GM12872 (cell line): ENCODE measurements around the gene PTCD3.
A peak's percentile ranks its signal among the peaks of the same experiment; 100 is the strongest.

Experiments
- TF ChIP-seq, protein P1 (sequence below): IDR thresholded peaks from 3 replicates; pipeline ENCODE4 v1.5.1; 2011; ENCODE audit warnings: low read depth, mild to moderate bottlenecking, low read length, moderate library complexity; ENCODE audit not compliant: insufficient read depth

PTCD3 gene

GRCh38 chr2:86087936-86088850 is 17.8 kb upstream of the PTCD3 start:
- TF ChIP-seq, protein P1, sequence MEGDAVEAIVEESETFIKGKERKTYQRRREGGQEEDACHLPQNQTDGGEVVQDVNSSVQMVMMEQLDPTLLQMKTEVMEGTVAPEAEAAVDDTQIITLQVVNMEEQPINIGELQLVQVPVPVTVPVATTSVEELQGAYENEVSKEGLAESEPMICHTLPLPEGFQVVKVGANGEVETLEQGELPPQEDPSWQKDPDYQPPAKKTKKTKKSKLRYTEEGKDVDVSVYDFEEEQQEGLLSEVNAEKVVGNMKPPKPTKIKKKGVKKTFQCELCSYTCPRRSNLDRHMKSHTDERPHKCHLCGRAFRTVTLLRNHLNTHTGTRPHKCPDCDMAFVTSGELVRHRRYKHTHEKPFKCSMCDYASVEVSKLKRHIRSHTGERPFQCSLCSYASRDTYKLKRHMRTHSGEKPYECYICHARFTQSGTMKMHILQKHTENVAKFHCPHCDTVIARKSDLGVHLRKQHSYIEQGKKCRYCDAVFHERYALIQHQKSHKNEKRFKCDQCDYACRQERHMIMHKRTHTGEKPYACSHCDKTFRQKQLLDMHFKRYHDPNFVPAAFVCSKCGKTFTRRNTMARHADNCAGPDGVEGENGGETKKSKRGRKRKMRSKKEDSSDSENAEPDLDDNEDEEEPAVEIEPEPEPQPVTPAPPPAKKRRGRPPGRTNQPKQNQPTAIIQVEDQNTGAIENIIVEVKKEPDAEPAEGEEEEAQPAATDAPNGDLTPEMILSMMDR = peak; percentile 46; the same call in 2 of the 3 replicates

DNA sequence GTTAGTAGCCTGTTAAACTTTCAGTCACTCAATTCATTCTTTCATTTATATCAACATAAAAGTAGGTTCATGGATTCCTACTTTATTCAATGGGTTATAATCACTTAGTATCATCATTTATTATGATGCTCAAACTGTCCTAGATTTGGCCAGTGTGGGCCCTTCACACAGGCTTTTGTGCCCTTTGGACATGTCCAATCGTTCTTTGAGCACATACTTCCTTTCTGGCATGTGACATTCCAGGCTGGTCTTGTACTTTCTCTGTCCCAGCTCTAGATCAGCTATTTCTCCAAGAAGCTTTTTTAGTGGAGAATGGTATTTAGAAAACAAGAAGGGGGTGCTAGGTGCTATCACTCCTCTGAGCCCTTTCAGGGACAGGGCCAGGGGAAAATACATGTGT is 11.8 kb upstream of the PTCD3 start:
- TF ChIP-seq, protein P1 = no peak

- TF ChIP-seq, protein P1 = no peak
Observed at GRCh38 chr2:86097114-86097896, 8.7 kb upstream of the PTCD3 start.

DNA sequence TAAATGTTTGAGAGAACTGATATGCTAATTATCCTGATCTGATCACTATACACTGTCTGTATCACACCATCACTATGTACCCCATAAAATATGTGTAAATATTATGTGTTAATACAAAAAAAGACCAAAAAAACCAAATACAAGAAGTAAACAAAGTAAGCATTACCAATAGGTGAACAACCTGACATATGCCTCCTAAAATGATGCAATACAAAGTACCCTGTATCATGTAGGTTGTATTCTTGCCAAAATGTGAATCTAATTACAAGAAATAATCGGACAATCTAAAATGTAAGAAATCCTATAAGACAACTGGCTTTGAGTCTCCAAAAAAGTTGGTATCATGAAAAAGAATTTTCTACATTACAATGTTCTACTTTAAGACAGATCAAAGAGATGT is 8.1 kb upstream of the PTCD3 start:
- TF ChIP-seq, protein P1 = no peak

DNA sequence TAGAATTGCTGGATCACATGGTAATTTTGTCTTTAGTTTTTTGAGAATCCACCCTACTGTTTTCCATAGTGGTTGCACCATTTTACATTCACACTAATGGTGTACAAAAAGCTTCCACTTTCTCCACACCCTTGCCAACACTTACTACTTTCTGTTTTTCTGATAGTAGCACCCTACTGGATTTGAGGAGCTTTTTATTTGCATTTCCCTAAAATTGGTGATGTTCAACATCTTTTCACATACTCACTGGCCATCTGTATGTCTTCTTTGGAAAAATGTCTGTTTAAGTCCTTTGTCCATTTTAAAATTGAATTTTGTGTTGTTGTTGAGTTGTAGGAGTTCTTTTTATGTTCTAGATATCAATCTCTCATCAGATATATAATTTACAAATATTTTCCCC is 3.9 kb upstream of the PTCD3 start:
- TF ChIP-seq, protein P1 = no peak

- TF ChIP-seq, protein P1 = no peak
Observed at GRCh38 chr2:86105252-86105968, 625 bp upstream of the PTCD3 start, which contains the start of gene POLR1A. Gene POLR1A (minus strand): TSS chr2:86105886. CDS start chr2:86105776, 110 bp downstream.

DNA sequence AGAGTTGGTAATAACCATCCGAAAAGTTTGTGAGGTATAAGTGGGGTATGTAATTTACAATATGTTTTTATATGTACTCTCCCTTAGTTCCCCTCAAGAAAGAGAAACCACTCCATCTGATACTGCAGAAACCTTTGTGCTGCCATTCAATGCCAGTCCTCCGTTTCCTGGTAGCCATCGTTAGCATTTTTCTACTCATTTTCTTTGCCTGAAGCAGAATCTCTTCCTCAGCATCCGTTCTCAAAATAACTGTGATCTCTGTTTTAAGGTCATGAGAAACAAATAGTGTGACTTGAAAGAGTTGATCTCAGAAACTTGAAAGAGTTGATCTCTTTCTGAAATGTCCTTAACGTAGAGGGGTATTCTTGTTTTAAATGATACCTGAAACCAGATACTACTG is 996 bp downstream of the PTCD3 start:
- TF ChIP-seq, protein P1 = no peak
